ENCODE data around the gene HGFAC. TPM values are rescaled to one million over a fixed set of nuclear protein-coding genes. Genes with fewer than 3 reads are reported as not detected.

HGFAC gene
- total RNA-seq, 1 donor = not detected

GRCh38 chr4:3427706-3428446 lies 13.9 kb upstream of the HGFAC start:
- Histone ChIP-seq H3K27me3 (ENCODE audit: insufficient read depth, low read length) (no peaks in the 10 kb centered on the region), H3K4me3 (ENCODE audit: low read length) (no peak overlapping the region), H3K4me1 (ENCODE audit: insufficient read depth, low read length) (no peaks in the 10 kb centered on the region), H3K9me3 (ENCODE audit: low read depth, low read length) (no peaks in the 10 kb centered on the region)

- Histone ChIP-seq H3K9me3 (ENCODE audit: low read depth, low read length) (no peaks in the 10 kb centered on the region), H3K4me1 (ENCODE audit: insufficient read depth, low read length) (no peaks in the 10 kb centered on the region), H3K4me3 (ENCODE audit: low read length) (no peak overlapping the region), H3K27me3 (ENCODE audit: insufficient read depth, low read length) (no peaks in the 10 kb centered on the region)
These were observed 12.1 kb upstream of the HGFAC start for GRCh38 chr4:3429651-3430050.

GRCh38 chr4:3430524-3430923 lies 11.2 kb upstream of the HGFAC start:
- Histone ChIP-seq H3K9me3 (ENCODE audit: low read depth, low read length) (no peaks in the 10 kb centered on the region), H3K4me1 (ENCODE audit: insufficient read depth, low read length) (no peaks in the 10 kb centered on the region), H3K4me3 (ENCODE audit: low read length) (no peak overlapping the region), H3K27me3 (ENCODE audit: insufficient read depth, low read length) (no peaks in the 10 kb centered on the region)

GRCh38 chr4:3431446-3431993 lies 10.2 kb upstream of the HGFAC start:
- no peaks in the 10 kb centered on the region for H3K4me1 ChIP-seq (ENCODE audit: insufficient read depth, low read length)
- no peak overlapping the region for H3K4me3 ChIP-seq (ENCODE audit: low read length)
- no peaks in the 10 kb centered on the region for H3K9me3 ChIP-seq (ENCODE audit: low read depth, low read length)

GRCh38 chr4:3432381-3432790 lies 9.4 kb upstream of the HGFAC start:
- Histone ChIP-seq H3K4me1 (ENCODE audit: insufficient read depth, low read length) (no peaks in the 10 kb centered on the region), H3K27me3 (ENCODE audit: insufficient read depth, low read length) (no peaks in the 10 kb centered on the region), H3K9me3 (ENCODE audit: low read depth, low read length) (no peaks in the 10 kb centered on the region), H3K4me3 (ENCODE audit: low read length) (no peak overlapping the region)

More at GRCh38 chr4:3431446-3431993, 10.2 kb upstream of the HGFAC start:
- no peaks in the 10 kb centered on the region for H3K27me3 ChIP-seq (ENCODE audit: insufficient read depth, low read length)

GRCh38 chr4:3433138-3433869 lies 8.5 kb upstream of the HGFAC start:
- Histone ChIP-seq H3K4me1 (ENCODE audit: insufficient read depth, low read length) (no peaks in the 10 kb centered on the region), H3K4me3 (ENCODE audit: low read length) (no peak overlapping the region), H3K27me3 (ENCODE audit: insufficient read depth, low read length) (no peaks in the 10 kb centered on the region), H3K9me3 (ENCODE audit: low read depth, low read length) (no peaks in the 10 kb centered on the region)

GRCh38 chr4:3434881-3435685 lies 6.7 kb upstream of the HGFAC start:
- Histone ChIP-seq H3K27me3 (ENCODE audit: insufficient read depth, low read length) (no peaks in the 10 kb centered on the region), H3K4me1 (ENCODE audit: insufficient read depth, low read length) (no peaks in the 10 kb centered on the region), H3K9me3 (ENCODE audit: low read depth, low read length) (no peaks in the 10 kb centered on the region), H3K4me3 (ENCODE audit: low read length) (no peak overlapping the region)

- Histone ChIP-seq H3K9me3 (ENCODE audit: low read depth, low read length) (no peaks in the 10 kb centered on the region), H3K4me1 (ENCODE audit: insufficient read depth, low read length) (no peaks in the 10 kb centered on the region), H3K4me3 (ENCODE audit: low read length) (no peak overlapping the region), H3K27me3 (ENCODE audit: insufficient read depth, low read length) (no peaks in the 10 kb centered on the region)
These were observed 6.1 kb upstream of the HGFAC start for GRCh38 chr4:3435686-3435956.

GRCh38 chr4:3436048-3436797 lies 5.5 kb upstream of the HGFAC start:
- no peaks in the 10 kb centered on the region for H3K9me3 ChIP-seq (ENCODE audit: low read depth, low read length)

GRCh38 chr4:3436798-3437581 lies 4.8 kb upstream of the HGFAC start:
- Histone ChIP-seq H3K27me3 (ENCODE audit: insufficient read depth, low read length) (no peaks in the 10 kb centered on the region), H3K4me1 (ENCODE audit: insufficient read depth, low read length) (no peaks in the 10 kb centered on the region), H3K4me3 (ENCODE audit: low read length) (no peak overlapping the region), H3K9me3 (ENCODE audit: low read depth, low read length) (no peaks in the 10 kb centered on the region)

More at GRCh38 chr4:3436048-3436797, 5.5 kb upstream of the HGFAC start:
- no peaks in the 10 kb centered on the region for H3K4me1 ChIP-seq (ENCODE audit: insufficient read depth, low read length)
- H3K4me3 ChIP-seq (ENCODE audit: low read length) = no peak overlapping the region
- no peaks in the 10 kb centered on the region for H3K27me3 ChIP-seq (ENCODE audit: insufficient read depth, low read length)

GRCh38 chr4:3437582-3437936 lies 4.2 kb upstream of the HGFAC start:
- Histone ChIP-seq H3K4me3 (ENCODE audit: low read length) (no peak overlapping the region), H3K27me3 (ENCODE audit: insufficient read depth, low read length) (no peaks in the 10 kb centered on the region), H3K9me3 (ENCODE audit: low read depth, low read length) (no peaks in the 10 kb centered on the region), H3K4me1 (ENCODE audit: insufficient read depth, low read length) (no peaks in the 10 kb centered on the region)

- no peaks in the 10 kb centered on the region for H3K9me3 ChIP-seq (ENCODE audit: low read depth, low read length)
- H3K4me1 ChIP-seq (ENCODE audit: insufficient read depth, low read length) = no peaks in the 10 kb centered on the region
- H3K4me3 ChIP-seq (ENCODE audit: low read length) = no peak overlapping the region
- no peaks in the 10 kb centered on the region for H3K27me3 ChIP-seq (ENCODE audit: insufficient read depth, low read length)
These were observed 3.5 kb upstream of the HGFAC start for GRCh38 chr4:3437998-3438846.

- no peaks in the 10 kb centered on the region for H3K4me1 ChIP-seq (ENCODE audit: insufficient read depth, low read length)
- H3K9me3 ChIP-seq (ENCODE audit: low read depth, low read length) = no peaks in the 10 kb centered on the region
- no peak overlapping the region for H3K4me3 ChIP-seq (ENCODE audit: low read length)
- H3K27me3 ChIP-seq (ENCODE audit: insufficient read depth, low read length) = no peaks in the 10 kb centered on the region
These were observed 3.0 kb upstream of the HGFAC start for GRCh38 chr4:3438847-3439180.

Data from mononuclear cell (primary cell).